Endothelial cell of umbilical vein (primary cell): Measurements from ENCODE around the gene OTOP2. TPM values are rescaled to one million over a fixed set of nuclear protein-coding genes. Genes with fewer than 3 reads are reported as not detected.

Experiments used
- BruUV-seq: library from RNA; stranded (reverse); fragments of 400-500 nt; replicated peaks from 2 replicates; lab custom pipeline; 2021; lab: Mats Ljungman, UMichigan
- CTCF ChIA-PET: fragments of 300-600, 350-600 bp; sonication (Branson Sonifier 250); formaldehyde crosslinking; loops from one replicate; lab custom pipeline; 2021; ENCODE audit warnings: antibody characterized with exemption, inconsistent platforms; lab: Charles Lee
- POLR2A ChIA-PET: fragments of 300-600, 350-600 bp; sonication (Branson Sonifier 250); formaldehyde crosslinking; loops from one replicate; lab custom pipeline; 2021; ENCODE audit warnings: antibody characterized with exemption, inconsistent platforms; lab: Charles Lee
- DNase-seq: peaks from one replicate; pipeline ENCODE4 v3.0.0-alpha.2; 2011; ENCODE audit warnings: low read depth, low spot score
- FAIRE-seq: peaks from 2 replicates; lab custom pipeline; 2011; peaks lifted over from hg19 to GRCh38; lab: Jason Lieb, UNC
- H2AFZ ChIP-seq: 2 replicates; pipeline ENCODE4 v1.6.0; 2012; ENCODE audit warnings: low read depth, low read length, control low read depth, inconsistent platforms
- H3K27ac ChIP-seq: 2 replicates; pipeline ENCODE4 v1.5.1; 2011; ENCODE audit warnings: low read depth, mild to moderate bottlenecking, control low read depth, low read length, moderate library complexity; ENCODE audit not compliant: insufficient read depth
- H3K27me3 ChIP-seq, 2 experiments: 2 replicates each; pipeline versions ENCODE4 v1.6.0 to v1.6.1; 2011; ENCODE audit warnings: low read length in 2 of 2, mixed read lengths in 1 of 2; ENCODE audit not compliant: control insufficient read depth in 2 of 2, insufficient read depth in 2 of 2
- H3K36me3 ChIP-seq, 2 experiments: 2 replicates in 1 of 2; 3 replicates in 1 of 2; pipeline ENCODE4 v1.5.1; 2011; ENCODE audit warnings: low read length in 2 of 2, mild to moderate bottlenecking in 1 of 2, moderate library complexity in 1 of 2; ENCODE audit not compliant: control insufficient read depth in 2 of 2, insufficient read depth in 2 of 2; ENCODE audit errors: extremely low read depth in 1 of 2
- H3K4me1 ChIP-seq: 3 replicates; pipeline ENCODE4 v1.5.1; 2011; ENCODE audit warnings: mild to moderate bottlenecking, low read length; ENCODE audit not compliant: control insufficient read depth, insufficient read depth; ENCODE audit errors: extremely low read depth
- H3K4me2 ChIP-seq: 2 replicates; pipeline ENCODE4 v1.6.1; 2011; ENCODE audit warnings: low read length, control low read depth, mixed read lengths; ENCODE audit not compliant: insufficient read depth
- H3K4me3 ChIP-seq, 3 experiments: fragments of 200-600 bp in 1 of 3; sonication (generic), shearing (Covaris generic) in 1 of 3; replicated peaks in 1 of 3; 2 replicates each; pipeline ENCODE4 v1.5.1; 2011 to 2016; ENCODE audit warnings: control low read depth in 3 of 3, low read length in 3 of 3, mild to moderate bottlenecking in 2 of 3, inconsistent platforms in 1 of 3, low read depth in 1 of 3, moderate library complexity in 1 of 3; ENCODE audit not compliant: insufficient read depth in 1 of 3
- H3K79me2 ChIP-seq: 2 replicates; pipeline ENCODE4 v1.6.0; 2012; ENCODE audit warnings: low read length, inconsistent platforms; ENCODE audit not compliant: control insufficient read depth, insufficient read depth
- H3K9ac ChIP-seq: replicated peaks from 2 replicates; pipeline ENCODE3; 2011; ENCODE audit warnings: low read length, control low read depth; ENCODE audit not compliant: insufficient read depth; ENCODE audit errors: extremely low read depth
- H3K9me1 ChIP-seq: replicated peaks from 3 replicates; pipeline ENCODE4 v1.6.0; 2011; ENCODE audit warnings: mild to moderate bottlenecking, low read length; ENCODE audit not compliant: control insufficient read depth, insufficient read depth; ENCODE audit errors: extremely low read depth
- H3K9me3 ChIP-seq: replicated peaks from 2 replicates; pipeline ENCODE4 v1.5.1; 2012; ENCODE audit warnings: low read length, inconsistent platforms; ENCODE audit not compliant: control insufficient read depth, insufficient read depth
- H4K20me1 ChIP-seq: replicated peaks from 2 replicates; pipeline ENCODE3; 2011; ENCODE audit warnings: mild to moderate bottlenecking, low read length; ENCODE audit not compliant: control insufficient read depth, insufficient read depth; ENCODE audit errors: extremely low read depth
- EZH2 ChIP-seq: IDR thresholded peaks from 2 replicates; pipeline ENCODE4 v1.6.1; 2012; ENCODE audit warnings: borderline replicate concordance, low read depth, mild to moderate bottlenecking, moderate library complexity, low read length, inconsistent platforms; ENCODE audit not compliant: severe bottlenecking
- FOS ChIP-seq: IDR thresholded peaks from 2 replicates; pipeline ENCODE4 v1.6.1; 2011; ENCODE audit warnings: mild to moderate bottlenecking, low read length, moderate library complexity, borderline replicate concordance; ENCODE audit not compliant: insufficient read depth
- GATA2 ChIP-seq: IDR thresholded peaks from 2 replicates; pipeline ENCODE4 v1.7.0; 2011; ENCODE audit warnings: low read depth, mild to moderate bottlenecking, moderate library complexity, mixed read lengths, low read length; ENCODE audit not compliant: insufficient read length, insufficient read depth
- JUN ChIP-seq: IDR thresholded peaks from 2 replicates; pipeline ENCODE4 v1.6.1; 2011; ENCODE audit warnings: borderline replicate concordance, low read depth; ENCODE audit not compliant: insufficient read length, insufficient read depth
- MYC ChIP-seq: IDR thresholded peaks from one replicate; pipeline ENCODE4 v1.6.1; 2011; ENCODE audit warnings: mild to moderate bottlenecking, low read depth, low read length
- POLR2A ChIP-seq: IDR thresholded peaks from 2 replicates; pipeline ENCODE4 v1.6.1; 2012; ENCODE audit warnings: low read depth, mild to moderate bottlenecking, control low read depth, low read length
- POLR2AphosphoS5 ChIP-seq: IDR thresholded peaks from 2 replicates; pipeline ENCODE4 v1.6.1; 2012; ENCODE audit warnings: low read depth, mild to moderate bottlenecking, control low read depth, low read length, moderate library complexity; ENCODE audit not compliant: insufficient read depth
- dilution Hi-C: fragments of 300-500 bp; cut with MboI; formaldehyde crosslinking; loops from one replicate; pipeline ENCODE4 v1.15.0; 2019; ENCODE audit warnings: low sequenced_read_pairs; ENCODE audit not compliant: extremely low pct_ligation_motif_present
- intact Hi-C: fragments of 100-400 bp; cut with micrococcal nuclease; formaldehyde crosslinking; loops from one replicate; pipeline ENCODE4 v1.10.0; 2022
- polyA plus RNA-seq, 4 experiments: library from polyadenylated mRNA; depleted of rRNA in 3 of 4; stranded (reverse) in 3 of 4; unstranded in 1 of 4; fragments of >200 nt; gene quantifications; 2 replicates each; pipeline versions ENCODE4 v1.2.1 to v1.2.3, GENCODE V29; 2011 to 2012; ENCODE audit warnings: missing spikeins in 1 of 4
- total RNA-seq: library from RNA; stranded (reverse); gene quantifications from 2 replicates; pipeline ENCODE4 v1.2.3, GENCODE V29; 2021
- TF ChIP-seq, protein P1 (sequence below): IDR thresholded peaks from 2 replicates; pipeline ENCODE4 v1.6.1; 2011; ENCODE audit not compliant: insufficient read depth, insufficient read length
- TF ChIP-seq, protein P2 (sequence below), 2 donors: IDR thresholded peaks; 1 replicate in 1 of 2; 2 replicates in 1 of 2; pipeline ENCODE4 v1.5.1; 2011; ENCODE audit warnings: low read length in 2 of 2, mild to moderate bottlenecking in 2 of 2, moderate library complexity in 2 of 2, control low read depth in 1 of 2, inconsistent platforms in 1 of 2, low read depth in 1 of 2; ENCODE audit not compliant: insufficient read depth in 1 of 2; ENCODE audit errors: extremely low read depth in 1 of 2

OTOP2 gene
- total and polyA plus RNA-seq, 2 donors (not counting 3 experiments of a cell fraction or from before 2014, with no cell fraction given), result not detected

DNA sequence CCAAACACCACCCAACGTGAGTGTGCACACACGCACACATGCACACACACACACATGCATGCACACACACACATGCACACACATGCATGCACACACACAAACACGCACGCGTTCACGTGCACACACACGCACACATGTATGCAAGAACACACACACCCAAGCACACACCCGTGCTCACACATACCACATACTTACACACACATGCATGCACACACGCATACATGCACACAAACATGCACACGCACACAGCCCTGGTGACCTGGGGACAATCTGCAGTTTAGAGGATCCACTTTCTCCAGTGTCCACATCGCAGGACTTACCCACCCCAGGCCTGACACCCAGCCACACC is 7.2 kb upstream of the OTOP2 start:
- dilution Hi-C loops (no loop called here), intact Hi-C loops (no loop called here)
- Histone ChIP-seq H3K4me2 (no peak overlapping the region), H3K27me3 (peaks cover 1 to 4% of the 10 kb centered on the region in 2 experiments), H3K4me1 (no peaks in the 10 kb centered on the region), H3K9me1 (no peaks in the 10 kb centered on the region), H3K9ac (no peak overlapping the region), H3K79me2 (no peaks in the 10 kb centered on the region), H3K36me3 (no peaks in the 10 kb centered on the region), H2AFZ (no peak overlapping the region), H3K4me3 (no peak overlapping the region), H4K20me1 (no peaks in the 10 kb centered on the region), H3K9me3 (no peaks in the 10 kb centered on the region), H3K27ac (no peak overlapping the region)
- TF ChIP-seq GATA2, result no peak
- TF ChIP-seq, protein P1, sequence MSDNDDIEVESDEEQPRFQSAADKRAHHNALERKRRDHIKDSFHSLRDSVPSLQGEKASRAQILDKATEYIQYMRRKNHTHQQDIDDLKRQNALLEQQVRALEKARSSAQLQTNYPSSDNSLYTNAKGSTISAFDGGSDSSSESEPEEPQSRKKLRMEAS, result no peak
- BruUV-seq, result no TSS peak
- ChIA-PET CTCF (no interaction called here), POLR2A (no interaction called here)
- no peak for FAIRE-seq
- DNase-seq, result no peak

DNA sequence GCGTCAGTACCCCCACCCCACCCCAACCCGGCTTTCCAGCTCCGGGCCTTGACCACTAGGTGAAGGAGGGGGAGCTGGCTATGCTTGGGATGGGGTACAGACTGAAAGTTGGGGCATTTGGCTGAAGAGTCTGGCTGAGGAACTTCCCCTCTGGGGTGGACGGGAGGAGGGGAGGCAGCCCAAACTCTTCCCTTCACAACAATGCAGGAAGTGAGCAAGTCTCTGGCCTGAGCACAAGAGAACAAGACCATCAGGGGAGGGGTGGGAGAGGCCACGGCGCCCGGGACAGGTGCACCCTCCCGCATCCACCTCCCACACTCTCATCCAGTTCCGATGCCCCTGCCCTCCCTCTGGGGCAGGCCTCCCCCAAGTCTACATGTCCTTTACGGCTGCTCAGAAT is 6.6 kb upstream of the OTOP2 start:
- no peak for DNase-seq
- intact Hi-C loops (no loop called here), dilution Hi-C loops (no loop called here)
- Histone ChIP-seq H3K27ac (no peak overlapping the region), H3K79me2 (no peaks in the 10 kb centered on the region), H2AFZ (no peak overlapping the region), H3K9ac (no peak overlapping the region), H3K4me1 (no peaks in the 10 kb centered on the region), H3K4me2 (no peak overlapping the region), H3K9me1 (no peaks in the 10 kb centered on the region), H3K9me3 (no peaks in the 10 kb centered on the region), H4K20me1 (no peaks in the 10 kb centered on the region), H3K36me3 (no peaks in the 10 kb centered on the region), H3K4me3 (no peak overlapping the region), H3K27me3 (peaks cover 6 to 9% of the 10 kb centered on the region in 2 experiments)
- no peak for FAIRE-seq
- ChIA-PET POLR2A (no interaction called here), CTCF (no interaction called here)
- no TSS peak for BruUV-seq
- TF ChIP-seq GATA2, result no peak
- TF ChIP-seq MYC, result no peak
- no peak for TF ChIP-seq POLR2A
- TF ChIP-seq JUN, result no peak
- TF ChIP-seq, protein P1, result no peak
- TF ChIP-seq, protein P2, sequence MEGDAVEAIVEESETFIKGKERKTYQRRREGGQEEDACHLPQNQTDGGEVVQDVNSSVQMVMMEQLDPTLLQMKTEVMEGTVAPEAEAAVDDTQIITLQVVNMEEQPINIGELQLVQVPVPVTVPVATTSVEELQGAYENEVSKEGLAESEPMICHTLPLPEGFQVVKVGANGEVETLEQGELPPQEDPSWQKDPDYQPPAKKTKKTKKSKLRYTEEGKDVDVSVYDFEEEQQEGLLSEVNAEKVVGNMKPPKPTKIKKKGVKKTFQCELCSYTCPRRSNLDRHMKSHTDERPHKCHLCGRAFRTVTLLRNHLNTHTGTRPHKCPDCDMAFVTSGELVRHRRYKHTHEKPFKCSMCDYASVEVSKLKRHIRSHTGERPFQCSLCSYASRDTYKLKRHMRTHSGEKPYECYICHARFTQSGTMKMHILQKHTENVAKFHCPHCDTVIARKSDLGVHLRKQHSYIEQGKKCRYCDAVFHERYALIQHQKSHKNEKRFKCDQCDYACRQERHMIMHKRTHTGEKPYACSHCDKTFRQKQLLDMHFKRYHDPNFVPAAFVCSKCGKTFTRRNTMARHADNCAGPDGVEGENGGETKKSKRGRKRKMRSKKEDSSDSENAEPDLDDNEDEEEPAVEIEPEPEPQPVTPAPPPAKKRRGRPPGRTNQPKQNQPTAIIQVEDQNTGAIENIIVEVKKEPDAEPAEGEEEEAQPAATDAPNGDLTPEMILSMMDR (IDR thresholded peaks at IDR 0.05; ENCODE audit: extremely low read depth in 1 of 2, insufficient read depth in 1 of 2, low read depth in 1 of 2, low read length in 2 of 2), result no peak
- no peak for TF ChIP-seq FOS
- no peak for TF ChIP-seq EZH2
- TF ChIP-seq POLR2AphosphoS5, result no peak
